Loucy (cell line): ENCODE measurements around the gene NEK9.
A peak's percentile ranks its signal among the peaks of the same experiment; 100 is the strongest.
"Not testable (repeated sequence)": the region's sequence is repeated elsewhere in the genome, so short reads cannot be mapped to it uniquely, and the experiment has no call there.

ENCODE experiments used
- H2AFZ ChIP-seq: fragments of 200-600 bp; sonication (generic); 2 replicates; pipeline ENCODE4 v1.6.0; 2016; ENCODE audit warnings: antibody characterized with exemption, mild to moderate bottlenecking, low read length, moderate library complexity
- H3F3A ChIP-seq: fragments of 200-600 bp; 2 replicates; pipeline ENCODE4 v1.6.0; 2016; ENCODE audit warnings: antibody characterized with exemption, low read depth, mild to moderate bottlenecking
- H3K27me3 ChIP-seq: fragments of 200-600 bp; sonication (generic); 2 replicates; pipeline ENCODE4 v1.6.1; 2014; ENCODE audit warnings: low read length, mild to moderate bottlenecking; ENCODE audit not compliant: insufficient read depth, poor library complexity, severe bottlenecking
- H3K36me3 ChIP-seq: fragments of 200-600 bp; sonication (generic); 2 replicates; pipeline ENCODE4 v1.6.1; 2016; ENCODE audit warnings: low read length; ENCODE audit not compliant: insufficient read depth
- H3K4me1 ChIP-seq: fragments of 200-600 bp; sonication (generic); 2 replicates; pipeline ENCODE4 v1.5.1; 2014; ENCODE audit warnings: low read length, mild to moderate bottlenecking; ENCODE audit not compliant: insufficient read depth, poor library complexity, severe bottlenecking
- H3K4me2 ChIP-seq: fragments of 200-600 bp; sonication (generic); 2 replicates; pipeline ENCODE4 v1.6.0; 2014; ENCODE audit warnings: antibody characterized with exemption, low read length, low read depth, mild to moderate bottlenecking; ENCODE audit not compliant: poor library complexity, severe bottlenecking
- H3K4me3 ChIP-seq: fragments of 200-600 bp; sonication (generic); 2 replicates; pipeline ENCODE4 v1.5.1; 2014; ENCODE audit warnings: low read length, mild to moderate bottlenecking, mixed read lengths; ENCODE audit not compliant: poor library complexity, severe bottlenecking
- H3K79me2 ChIP-seq: fragments of 200-600 bp; sonication (generic); 2 replicates; pipeline ENCODE4 v1.6.1; 2014; ENCODE audit warnings: low read length; ENCODE audit not compliant: insufficient read depth
- H3K9ac ChIP-seq: fragments of 200-600 bp; sonication (generic); 2 replicates; pipeline ENCODE4 v1.6.0; 2014; ENCODE audit warnings: mild to moderate bottlenecking, low read depth, low read length, moderate library complexity; ENCODE audit not compliant: poor library complexity, severe bottlenecking
- H3K9me2 ChIP-seq: fragments of 200-600 bp; sonication (generic); replicated peaks from 2 replicates; pipeline ENCODE4 v1.6.1; 2016; ENCODE audit warnings: low read depth, low read length, mixed read lengths
- H3K9me3 ChIP-seq: fragments of 200-600 bp; sonication (generic); 2 replicates; pipeline ENCODE4 v1.6.1; 2014; ENCODE audit warnings: mild to moderate bottlenecking, antibody characterized with exemption, low read length, low read depth; ENCODE audit not compliant: insufficient read depth
- H4K20me1 ChIP-seq: fragments of 200-600 bp; sonication (generic); 2 replicates; pipeline ENCODE4 v1.6.0; 2014; ENCODE audit warnings: antibody characterized with exemption, low read length, mild to moderate bottlenecking; ENCODE audit not compliant: insufficient read depth, poor library complexity, severe bottlenecking
- CTCF ChIP-seq: fragments of 200-600 bp; sonication (generic); conservative IDR thresholded peaks from 2 replicates; pipeline ENCODE4 v1.5.1; 2014; ENCODE audit warnings: mild to moderate bottlenecking, antibody characterized with exemption, low read length
- EZH2phosphoT487 ChIP-seq: fragments of 200-600 bp; IDR thresholded peaks from 2 replicates; pipeline ENCODE4 v1.6.1; 2018; ENCODE audit warnings: antibody characterized with exemption, mild to moderate bottlenecking, moderate library complexity, borderline replicate concordance

Gene NEK9

GRCh38 chr14:75128596-75128990 lies 1.7 kb upstream of the NEK9 start:
- H3K79me2 ChIP-seq: peaks cover 40% of the 10 kb centered on the region
- H3K27me3 ChIP-seq: no peaks in the 10 kb centered on the region
- peaks cover 15% of the 10 kb centered on the region for H4K20me1 ChIP-seq
- H3K4me3 ChIP-seq: no peak overlapping the region
- H3K9ac ChIP-seq: no peak overlapping the region
- TF ChIP-seq CTCF (no peak), EZH2phosphoT487 (no peak)
- H3K9me2 ChIP-seq: no peaks in the 10 kb centered on the region
- H3F3A ChIP-seq: no peaks in the 10 kb centered on the region
- H3K4me2 ChIP-seq: peak overlapping the region; percentile 94
- H2AFZ ChIP-seq: no peak overlapping the region
- peaks cover 20% of the 10 kb centered on the region for H3K36me3 ChIP-seq
- peaks cover 26% of the 10 kb centered on the region for H3K4me1 ChIP-seq
- no peaks in the 10 kb centered on the region for H3K9me3 ChIP-seq

GRCh38 chr14:75127903-75128595 lies 1.2 kb upstream of the NEK9 start:
- no peaks in the 10 kb centered on the region for H3K9me3 ChIP-seq
- peak overlapping the region; percentile 95 for H3K9ac ChIP-seq
- H3K4me3 ChIP-seq: peak overlapping the region; percentile 91
- H3K4me1 ChIP-seq: peaks cover 26% of the 10 kb centered on the region
- TF ChIP-seq EZH2phosphoT487 (no peak), CTCF (no peak)
- no peak overlapping the region for H2AFZ ChIP-seq
- peaks cover 15% of the 10 kb centered on the region for H4K20me1 ChIP-seq
- H3K79me2 ChIP-seq: peaks cover 40% of the 10 kb centered on the region
- H3K4me2 ChIP-seq: peak overlapping the region; percentile 94
- no peaks in the 10 kb centered on the region for H3K9me2 ChIP-seq
- H3K36me3 ChIP-seq: peaks cover 15% of the 10 kb centered on the region
- no peaks in the 10 kb centered on the region for H3K27me3 ChIP-seq
- no peaks in the 10 kb centered on the region for H3F3A ChIP-seq

- H3K79me2 ChIP-seq: peaks cover 40% of the 10 kb centered on the region
- peak overlapping the region; percentile 94 for H3K4me2 ChIP-seq
- peak overlapping the region; percentile 91 for H2AFZ ChIP-seq
- peaks cover 15% of the 10 kb centered on the region for H4K20me1 ChIP-seq
- H3K4me3 ChIP-seq: peak overlapping the region; percentile 91
- H3K9me3 ChIP-seq, H3K9me2 ChIP-seq, H3K27me3 ChIP-seq, H3F3A ChIP-seq, H3K36me3 ChIP-seq: not testable (repeated sequence)
- peaks cover 26% of the 10 kb centered on the region for H3K4me1 ChIP-seq
- peak overlapping the region; percentile 95 for H3K9ac ChIP-seq
Measured at GRCh38 chr14:75127474-75127820, 599 bp upstream of the NEK9 start.

- Histone ChIP-seq H3K79me2 (peaks cover 40% of the 10 kb centered on the region), H3K9me2 (no peaks in the 10 kb centered on the region), H3K9me3 (no peaks in the 10 kb centered on the region), H3F3A (no peaks in the 10 kb centered on the region), H3K27me3 (no peaks in the 10 kb centered on the region), H3K4me3 (peak overlapping the region; percentile 91), H3K9ac (peak overlapping the region; percentile 95), H2AFZ (0 out of 2 replicates have a peak overlapping the region, but pooled peaks have one; percentile 91), H3K36me3 (0 out of 2 replicates have a peak, but pooled peaks cover 3% of the 10 kb centered on the region), H3K4me1 (peaks cover 27% of the 10 kb centered on the region), H4K20me1 (peaks cover 15% of the 10 kb centered on the region), H3K4me2 (peak overlapping the region; percentile 94)
- no peak for TF ChIP-seq CTCF
- no peak for TF ChIP-seq EZH2phosphoT487
Measured at GRCh38 chr14:75126121-75126544, 715 bp downstream of the NEK9 start.
